PC-9 (cell line): Measurements from ENCODE around the gene TBP. TPM values are rescaled to one million over a fixed set of nuclear protein-coding genes. Genes with fewer than 3 reads are reported as not detected.

Experiments
- BruUV-seq: library from RNA; stranded (reverse); fragments of 400-500 nt; replicated peaks from 2 replicates; lab custom pipeline; 2021; lab: Mats Ljungman, UMichigan
- CTCF ChIA-PET: fragments of 300-600 bp; sonication (Branson Sonifier 250); formaldehyde crosslinking; loops from one replicate; lab custom pipeline; 2022; ENCODE audit warnings: antibody characterized with exemption; lab: Charles Lee
- POLR2A ChIA-PET: fragments of 300-600 bp; sonication (Branson Sonifier 250); formaldehyde crosslinking; loops from one replicate; lab custom pipeline; 2022; ENCODE audit warnings: antibody characterized with exemption; ENCODE audit not compliant: unreplicated experiment; lab: Charles Lee
- DNase-seq, 2 experiments: peaks; one replicate each; pipeline versions ENCODE4 v3.0.0 to v3.0.0-alpha.2; 2015 to 2022; ENCODE audit warnings: mixed read lengths in 1 of 2
- H2AFZ ChIP-seq: fragments of 200-600 bp; sonication (generic); 2 replicates; pipeline ENCODE4 v1.8.1; 2017; ENCODE audit warnings: antibody characterized with exemption
- H3F3A ChIP-seq: fragments of 200-600 bp; sonication (generic); 2 replicates; pipeline ENCODE4 v1.8.1; 2017; ENCODE audit warnings: antibody characterized with exemption, mild to moderate bottlenecking, low read depth; ENCODE audit not compliant: insufficient read depth
- H3K27ac ChIP-seq: fragments of 200-600 bp; sonication (generic); 2 replicates; pipeline ENCODE4 v1.6.1; 2016; ENCODE audit warnings: mixed run types
- H3K27me3 ChIP-seq: fragments of 200-600 bp; sonication (generic); 2 replicates; pipeline ENCODE4 v1.6.1; 2016; ENCODE audit warnings: low read depth, mixed run types; ENCODE audit not compliant: insufficient read depth
- H3K36me3 ChIP-seq: fragments of 200-600 bp; sonication (generic); 2 replicates; pipeline ENCODE4 v1.6.1; 2016; ENCODE audit warnings: low read depth, mixed run types
- H3K4me1 ChIP-seq: fragments of 200-600 bp; sonication (generic); replicated peaks from 2 replicates; pipeline ENCODE4 v1.6.1; 2016; ENCODE audit warnings: mixed run types; ENCODE audit not compliant: insufficient read depth
- H3K4me2 ChIP-seq: fragments of 200-600 bp; sonication (generic); 2 replicates; pipeline ENCODE4 v1.6.1; 2017; ENCODE audit warnings: mixed run types
- H3K4me3 ChIP-seq: fragments of 200-600 bp; sonication (generic); 2 replicates; pipeline ENCODE4 v1.6.1; 2016; ENCODE audit warnings: mixed run types
- H3K79me2 ChIP-seq: fragments of 200-600 bp; sonication (generic); 2 replicates; pipeline ENCODE4 v1.6.1; 2017; ENCODE audit warnings: low read depth, mixed run types
- H3K9me2 ChIP-seq: fragments of 200-600 bp; sonication (generic); 2 replicates; pipeline ENCODE4 v1.8.1; 2017; ENCODE audit warnings: mild to moderate bottlenecking; ENCODE audit not compliant: insufficient read depth
- H3K9me3 ChIP-seq: fragments of 200-600 bp; sonication (generic); 2 replicates; pipeline ENCODE4 v1.8.1; 2016; ENCODE audit warnings: low read depth; ENCODE audit not compliant: insufficient read depth
- H4K20me1 ChIP-seq: fragments of 200-600 bp; sonication (generic); 2 replicates; pipeline ENCODE4 v1.8.1; 2017; ENCODE audit not compliant: insufficient read depth
- EZH2 ChIP-seq: fragments of 200-600 bp; sonication (generic); IDR thresholded peaks from 2 replicates; pipeline ENCODE4 v1.8.0; 2017; ENCODE audit warnings: antibody characterized with exemption, low read depth
- intact Hi-C: fragments of 100-400 bp; cut with micrococcal nuclease; formaldehyde crosslinking; loops from one replicate; pipeline ENCODE4 v1.10.0; 2022; ENCODE audit not compliant: unreplicated experiment
- total RNA-seq: library from RNA; stranded (reverse); gene quantifications from 2 replicates; pipeline ENCODE4 v1.2.3, GENCODE V29; 2021
- TF ChIP-seq, protein P1 (sequence below): fragments of 200-600 bp; sonication (generic); conservative IDR thresholded peaks from 2 replicates; pipeline ENCODE4 v1.6.1; 2017; ENCODE audit warnings: mixed run types, antibody characterized with exemption, mild to moderate bottlenecking, moderate library complexity

TBP gene
- total RNA-seq, 1 experiment from 2014 or later = 11.2 TPM

DNA sequence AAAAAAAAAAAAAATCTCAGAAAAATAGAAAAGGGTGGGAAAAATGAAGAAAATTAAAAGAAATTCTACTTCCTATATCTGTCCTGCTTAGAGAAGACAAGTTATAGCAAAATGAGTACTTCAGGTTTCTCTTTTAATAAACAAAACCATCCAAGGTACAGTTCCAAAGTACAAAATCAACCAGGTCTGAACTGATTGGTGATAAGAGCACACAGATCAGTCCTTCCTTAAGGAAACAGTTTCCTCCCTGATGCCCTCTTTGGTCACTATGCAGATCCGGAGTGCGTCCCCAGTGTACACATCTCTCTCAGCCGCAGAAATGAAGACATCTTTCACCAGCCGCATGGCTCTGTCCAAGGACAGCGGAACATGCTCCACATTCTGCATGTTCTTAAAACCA lies 19.2 kb upstream of the TBP start:
- Histone ChIP-seq H3K4me3 (no peak overlapping the region), H2AFZ (no peak overlapping the region), H3K36me3 (peaks cover 43% of the 10 kb centered on the region), H3K9me2 (no peaks in the 10 kb centered on the region), H4K20me1 (peaks cover 58% of the 10 kb centered on the region), H3K27me3 (no peaks in the 10 kb centered on the region), H3F3A (peaks cover 41% of the 10 kb centered on the region), H3K27ac (no peak overlapping the region), H3K9me3 (no peaks in the 10 kb centered on the region), H3K4me1 (no peaks in the 10 kb centered on the region), H3K4me2 (no peak overlapping the region), H3K79me2 (0 out of 2 replicates have a peak, but pooled peaks cover 6% of the 10 kb centered on the region)
- intact Hi-C loops = no loop called here
- POLR2A ChIA-PET = no interaction called here
- no peak for TF ChIP-seq EZH2
- TF ChIP-seq, protein P1, sequence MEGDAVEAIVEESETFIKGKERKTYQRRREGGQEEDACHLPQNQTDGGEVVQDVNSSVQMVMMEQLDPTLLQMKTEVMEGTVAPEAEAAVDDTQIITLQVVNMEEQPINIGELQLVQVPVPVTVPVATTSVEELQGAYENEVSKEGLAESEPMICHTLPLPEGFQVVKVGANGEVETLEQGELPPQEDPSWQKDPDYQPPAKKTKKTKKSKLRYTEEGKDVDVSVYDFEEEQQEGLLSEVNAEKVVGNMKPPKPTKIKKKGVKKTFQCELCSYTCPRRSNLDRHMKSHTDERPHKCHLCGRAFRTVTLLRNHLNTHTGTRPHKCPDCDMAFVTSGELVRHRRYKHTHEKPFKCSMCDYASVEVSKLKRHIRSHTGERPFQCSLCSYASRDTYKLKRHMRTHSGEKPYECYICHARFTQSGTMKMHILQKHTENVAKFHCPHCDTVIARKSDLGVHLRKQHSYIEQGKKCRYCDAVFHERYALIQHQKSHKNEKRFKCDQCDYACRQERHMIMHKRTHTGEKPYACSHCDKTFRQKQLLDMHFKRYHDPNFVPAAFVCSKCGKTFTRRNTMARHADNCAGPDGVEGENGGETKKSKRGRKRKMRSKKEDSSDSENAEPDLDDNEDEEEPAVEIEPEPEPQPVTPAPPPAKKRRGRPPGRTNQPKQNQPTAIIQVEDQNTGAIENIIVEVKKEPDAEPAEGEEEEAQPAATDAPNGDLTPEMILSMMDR = no peak
- DNase-seq = no peak
- BruUV-seq = no TSS peak
- CTCF ChIA-PET = no interaction called here

DNA sequence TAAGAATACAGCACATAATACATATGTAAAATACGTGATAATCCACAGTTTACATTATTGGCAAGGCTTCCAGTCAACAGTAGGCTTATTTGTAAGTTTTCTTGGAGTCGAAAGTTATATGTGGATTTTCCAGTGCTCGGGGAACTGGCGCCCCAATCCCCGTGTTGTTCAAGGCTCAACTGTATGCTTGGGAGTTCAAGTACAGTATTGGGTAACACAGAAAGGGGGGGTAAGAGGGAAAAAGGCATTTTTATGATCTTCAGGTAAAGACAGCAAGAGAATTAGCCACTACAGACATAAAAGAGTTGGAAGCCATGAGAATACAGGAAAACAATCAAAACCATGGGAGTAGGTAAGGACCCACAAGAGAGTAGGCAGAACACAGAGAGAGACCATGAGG lies 17.5 kb upstream of the TBP start:
- H3F3A ChIP-seq = peaks cover 40% of the 10 kb centered on the region
- no peak overlapping the region for H3K4me2 ChIP-seq
- ChIA-PET POLR2A (no interaction called here), CTCF (no interaction called here)
- H3K27ac ChIP-seq = no peak overlapping the region
- no peaks in the 10 kb centered on the region for H3K9me3 ChIP-seq
- H3K79me2 ChIP-seq = 0 out of 2 replicates have a peak, but pooled peaks cover 14% of the 10 kb centered on the region
- no peaks in the 10 kb centered on the region for H3K27me3 ChIP-seq
- H3K36me3 ChIP-seq = peaks cover 50% of the 10 kb centered on the region
- BruUV-seq = no TSS peak
- TF ChIP-seq EZH2 = no peak
- TF ChIP-seq, protein P1 = no peak
- H3K4me3 ChIP-seq = no peak overlapping the region
- intact Hi-C loops = no loop called here
- no peak for DNase-seq
- peaks cover 74% of the 10 kb centered on the region for H4K20me1 ChIP-seq
- H2AFZ ChIP-seq = no peak overlapping the region
- H3K4me1 ChIP-seq = no peaks in the 10 kb centered on the region
- no peaks in the 10 kb centered on the region for H3K9me2 ChIP-seq

DNA sequence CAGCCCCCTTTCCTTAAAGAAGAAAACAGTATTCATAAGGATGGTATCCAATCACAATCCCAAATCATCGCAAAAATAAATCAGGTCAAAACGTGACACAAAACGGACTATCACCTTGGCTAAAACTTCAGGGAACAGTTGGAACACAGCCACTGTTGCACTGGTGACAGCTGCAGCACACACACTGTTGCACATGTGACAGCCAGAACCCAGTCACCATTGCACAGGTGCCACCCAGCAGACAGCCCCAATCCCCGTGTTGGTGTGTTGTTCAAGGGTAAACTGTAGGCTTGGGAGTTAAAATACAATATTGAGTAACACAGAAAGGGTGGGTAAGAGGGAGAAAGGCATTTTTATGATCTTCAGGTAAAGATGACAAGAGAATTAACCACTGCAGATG lies 16.8 kb upstream of the TBP start:
- H4K20me1 ChIP-seq = peaks cover 81% of the 10 kb centered on the region
- no peak for DNase-seq
- BruUV-seq = no TSS peak

More for the DNA sequence above, 16.8 kb upstream of the TBP start:
- Histone ChIP-seq H2AFZ (no peak overlapping the region), H3K9me3 (no peaks in the 10 kb centered on the region), H3K27me3 (no peaks in the 10 kb centered on the region), H3K4me1 (no peaks in the 10 kb centered on the region), H3K4me2 (no peak overlapping the region), H3K79me2 (0 out of 2 replicates have a peak, but pooled peaks cover 20% of the 10 kb centered on the region), H3K36me3 (peaks cover 56% of the 10 kb centered on the region), H3K4me3 (no peak overlapping the region), H3F3A (peaks cover 38% of the 10 kb centered on the region), H3K27ac (no peak overlapping the region), H3K9me2 (no peaks in the 10 kb centered on the region)
- ChIA-PET CTCF (no interaction called here), POLR2A (no interaction called here)
- intact Hi-C loops = no loop called here
- no peak for TF ChIP-seq EZH2
- TF ChIP-seq, protein P1 = no peak
